Anterior cingulate cortex (tissue), 58 donors: ENCODE results near the gene HMCN1.
"Not testable (repeated sequence)": the region's sequence is repeated elsewhere in the genome, so short reads cannot be mapped to it uniquely, and the experiment has no call there.

Experiments used
- DNase-seq, 58 donors: peaks; one replicate each; lab custom pipeline; 2025; lab: John Stamatoyannopoulos, UW

The HMCN1 gene

GRCh38 chr1:186122837-186123236 lies 388.6 kb downstream of the HMCN1 start:
- DNase-seq: no peak

DNA sequence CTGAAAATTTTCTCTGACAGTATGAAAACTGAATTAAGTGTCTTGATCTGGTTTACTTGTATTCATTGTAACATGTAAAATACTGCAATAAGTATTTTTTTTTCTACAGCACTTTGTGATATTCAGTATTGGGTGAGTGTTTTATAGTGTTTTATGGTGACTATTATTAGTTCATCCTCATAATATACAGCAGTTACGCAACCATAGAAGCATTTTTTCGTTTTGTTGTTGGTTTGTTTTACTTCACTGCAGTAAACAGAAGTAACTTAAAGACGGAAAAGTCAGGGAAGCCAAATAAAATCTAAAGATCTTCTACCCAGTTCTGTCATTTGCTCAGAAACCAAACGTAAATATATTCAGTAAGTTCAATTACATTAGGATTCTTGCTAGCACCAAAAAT lies 390.8 kb downstream of the HMCN1 start:
- DNase-seq: no peak

GRCh38 chr1:186125511-186125910 lies 391.3 kb downstream of the HMCN1 start:
- no peak for DNase-seq

- DNase-seq: no peak
Measured at GRCh38 chr1:186129758-186130157, 395.6 kb downstream of the HMCN1 start.

DNA sequence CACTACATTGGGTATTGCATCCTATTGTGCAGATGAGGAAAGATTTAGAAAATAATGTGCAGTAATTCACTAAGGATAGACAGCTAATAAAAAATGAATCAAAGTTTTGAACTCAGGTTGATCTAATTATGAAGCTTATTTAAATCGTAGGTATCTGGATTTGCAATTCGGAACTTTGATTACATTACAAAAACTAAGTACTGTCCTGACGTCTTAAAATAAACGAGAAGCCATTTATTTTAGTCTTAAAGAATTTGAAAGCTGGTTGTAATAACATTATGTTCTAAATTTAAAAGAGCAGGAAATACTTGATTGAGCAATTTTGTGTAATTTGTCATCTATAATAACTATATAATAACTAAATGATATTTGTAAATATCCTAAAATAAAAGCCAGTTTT lies 404.9 kb downstream of the HMCN1 start:
- DNase-seq: no peak

DNA sequence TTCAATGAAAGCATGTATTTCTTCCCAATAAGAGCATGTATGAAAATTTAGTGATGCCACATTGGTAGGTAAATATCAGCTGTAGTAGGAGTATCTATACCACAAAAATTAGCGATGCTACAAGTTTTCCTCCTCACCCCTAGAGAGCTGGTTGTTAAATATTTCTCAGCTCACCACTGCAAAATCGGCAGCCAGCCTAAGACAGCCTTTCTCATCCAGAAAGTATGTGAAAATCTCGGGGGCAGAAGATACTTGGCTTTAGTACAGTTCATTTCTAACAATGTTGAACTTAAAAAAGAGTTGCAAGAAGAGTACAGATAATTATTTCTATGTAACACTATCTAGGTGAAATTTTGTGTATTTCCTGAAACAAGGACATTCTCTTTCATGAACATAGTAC lies 405.5 kb downstream of the HMCN1 start:
- no peak for DNase-seq

- no peak for DNase-seq
Measured at GRCh38 chr1:186142159-186142558, 408.0 kb downstream of the HMCN1 start.

GRCh38 chr1:186142916-186143315 lies 408.7 kb downstream of the HMCN1 start:
- DNase-seq: no peak

DNA sequence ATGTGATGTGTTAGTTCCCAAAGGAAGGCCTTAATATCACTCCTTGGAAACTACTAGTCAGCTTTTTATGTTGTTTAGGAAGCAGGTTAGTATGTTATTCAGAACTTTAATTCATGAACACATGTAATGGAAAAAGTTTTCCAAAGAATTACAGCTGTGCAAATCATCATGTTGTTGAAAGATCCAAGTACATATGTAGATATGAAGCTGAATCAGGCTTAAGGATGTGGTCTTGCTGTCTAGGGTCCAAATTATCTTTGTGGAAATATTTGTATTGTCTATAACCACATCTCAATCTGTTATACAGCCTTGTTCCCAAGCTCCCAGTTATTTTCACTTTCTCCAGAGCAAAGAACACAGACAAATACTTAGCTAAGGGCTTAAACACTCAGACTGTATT lies 409.3 kb downstream of the HMCN1 start:
- no peak for DNase-seq

- no peak for DNase-seq
Measured at GRCh38 chr1:186144505-186144904, 410.3 kb downstream of the HMCN1 start.

GRCh38 chr1:186146974-186147373 lies 412.8 kb downstream of the HMCN1 start:
- no peak for DNase-seq

DNA sequence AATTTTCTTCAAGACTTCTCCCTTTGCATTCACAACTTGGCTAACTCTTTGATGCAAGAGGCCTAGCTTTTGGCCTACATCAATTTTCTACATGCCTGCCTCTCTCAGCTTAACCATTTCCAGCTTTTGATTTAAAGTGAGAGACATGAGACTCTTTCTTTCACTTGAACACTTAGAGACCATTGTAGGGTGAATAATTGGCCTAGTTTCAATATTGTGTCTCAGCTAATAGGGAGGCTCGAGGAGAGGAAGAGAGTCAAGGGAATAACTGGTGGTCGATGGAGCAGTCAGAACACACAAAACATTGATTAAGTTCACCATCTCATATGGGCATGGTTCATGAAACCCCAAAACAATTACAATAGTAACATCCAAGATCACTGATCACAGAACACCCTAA lies 415.4 kb downstream of the HMCN1 start:
- DNase-seq: no peak

- no peak for DNase-seq
Measured at GRCh38 chr1:186152227-186152619, 418.0 kb downstream of the HMCN1 start.

DNA sequence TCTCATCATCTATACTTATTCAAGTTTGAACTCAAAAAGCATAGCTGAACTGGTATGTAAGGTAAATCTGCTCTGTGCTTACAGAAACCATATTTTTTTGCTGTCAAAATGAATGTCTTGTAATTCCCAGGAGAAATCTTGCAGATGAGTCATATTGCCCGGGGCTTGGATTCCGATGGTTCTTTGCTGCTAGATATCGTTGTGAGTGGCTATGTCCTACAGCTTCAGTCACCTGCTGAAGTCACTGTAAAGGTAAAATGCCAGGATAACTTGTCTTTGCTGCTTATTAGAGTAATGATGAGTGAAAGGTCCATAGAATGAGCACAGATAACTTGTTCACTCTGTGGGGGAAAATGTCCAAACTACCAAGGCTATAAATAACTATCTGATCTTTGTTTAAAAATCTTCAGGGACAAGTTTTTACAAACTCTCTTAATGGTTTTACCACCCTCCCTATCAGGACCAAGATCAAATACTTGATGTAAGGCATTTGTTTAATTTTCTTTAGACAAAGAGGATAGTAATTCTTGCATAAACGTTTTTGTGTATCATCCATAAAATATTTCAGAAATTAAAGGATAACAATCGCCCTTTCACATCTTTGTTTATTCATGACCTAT lies 418.5 kb downstream of the HMCN1 start:
- no peak for DNase-seq

DNA sequence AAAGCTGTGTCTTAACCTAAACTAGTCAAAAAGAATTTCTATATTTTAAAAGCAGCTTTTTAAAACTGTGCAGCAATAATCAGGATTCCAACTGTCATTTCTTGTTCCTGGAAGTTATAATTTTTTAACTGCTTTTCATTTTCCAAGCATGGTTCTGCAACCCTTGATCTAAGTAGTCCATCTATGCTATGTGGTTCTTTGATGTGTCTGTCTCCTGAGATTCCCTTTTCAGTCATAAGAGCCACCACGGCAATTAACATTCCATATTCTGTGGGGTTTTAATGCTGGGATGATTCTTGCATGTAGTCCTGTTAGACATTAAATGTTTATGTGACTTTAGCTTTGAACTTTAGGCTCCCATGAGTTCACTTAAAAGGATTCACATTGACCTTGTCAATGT lies 420.5 kb downstream of the HMCN1 start:
- no peak for DNase-seq

GRCh38 chr1:186155594-186155993 lies 421.4 kb downstream of the HMCN1 start:
- no peak for DNase-seq

DNA sequence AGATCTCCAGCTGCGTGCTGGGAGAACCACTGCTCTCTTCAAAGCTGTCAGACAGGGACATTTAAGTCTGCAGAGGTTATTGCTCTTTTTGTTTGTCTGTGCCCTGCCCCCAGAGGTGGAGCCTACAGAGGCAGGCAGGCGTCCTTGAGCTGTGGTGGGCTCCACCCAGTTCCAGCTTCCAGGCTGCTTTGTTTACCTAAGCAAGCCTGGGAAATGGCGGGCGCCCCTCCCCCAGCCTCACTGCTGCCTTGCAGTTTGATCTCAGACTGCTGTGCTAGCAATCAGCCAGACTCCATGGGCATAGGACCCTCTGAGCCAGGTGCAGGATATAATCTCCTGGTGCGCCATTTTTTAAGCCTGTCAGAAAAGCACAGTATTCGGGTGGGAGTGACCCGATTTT lies 428.7 kb downstream of the HMCN1 start:
- not testable (repeated sequence) for DNase-seq

- DNase-seq: no peak
Measured at GRCh38 chr1:186164773-186165172, 430.6 kb downstream of the HMCN1 start.

GRCh38 chr1:186165303-186165702 lies 431.1 kb downstream of the HMCN1 start:
- DNase-seq: no peak

GRCh38 chr1:186167096-186167668 lies 433.0 kb downstream of the HMCN1 start:
- DNase-seq: no peak

DNA sequence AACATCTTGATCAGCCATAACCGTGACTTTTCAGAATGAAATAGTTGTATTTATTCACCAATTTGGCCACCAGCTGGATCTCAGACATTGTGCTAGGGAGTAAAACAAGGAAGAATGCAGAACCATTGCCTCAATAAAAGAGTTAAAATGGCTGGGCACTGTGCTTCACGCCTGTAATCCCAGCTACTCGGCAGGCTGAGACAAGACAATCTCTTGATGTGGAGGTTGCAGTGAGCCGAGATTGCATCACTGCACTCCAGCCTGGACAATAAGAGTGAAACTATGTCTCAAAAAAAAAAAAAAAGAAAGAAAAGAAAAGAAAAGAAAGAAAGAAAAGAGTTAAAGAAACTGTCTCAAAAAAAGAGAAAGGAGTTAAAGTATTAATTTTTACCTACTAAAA lies 441.4 kb downstream of the HMCN1 start:
- DNase-seq: no peak

GRCh38 chr1:186178426-186179043 lies 444.3 kb downstream of the HMCN1 start:
- no peak for DNase-seq
